Suprapubic skin (tissue), 4 donors: Measurements from ENCODE around the gene STOML2. TPM values are rescaled to one million over a fixed set of nuclear protein-coding genes. Genes with fewer than 3 reads are reported as not detected.

Experiments used
- DNase-seq, 2 donors: peaks; one replicate each; pipeline ENCODE4 v3.0.0-alpha.2; 2019; ENCODE audit warnings: low spot score in 2 of 2
- H3K27ac ChIP-seq: fragments of 200-600 bp; sonication (generic); one replicate; pipeline ENCODE4 v1.5.1; 2019
- H3K27me3 ChIP-seq: fragments of 200-600 bp; sonication (generic); one replicate; pipeline ENCODE4 v1.5.1; 2019
- H3K36me3 ChIP-seq: fragments of 200-600 bp; sonication (generic); one replicate; pipeline ENCODE4 v1.5.1; 2019
- H3K4me1 ChIP-seq: fragments of 200-600 bp; sonication (generic); one replicate; pipeline ENCODE4 v1.5.1; 2019
- H3K4me3 ChIP-seq: fragments of 200-600 bp; sonication (generic); one replicate; pipeline ENCODE4 v1.5.1; 2019; ENCODE audit warnings: mild to moderate bottlenecking
- H3K9me3 ChIP-seq: fragments of 200-600 bp; sonication (generic); one replicate; pipeline ENCODE4 v1.5.1; 2019
- POLR2A ChIP-seq, 2 donors: fragments of 450-650 bp; IDR thresholded peaks; one replicate each; pipeline ENCODE4 v1.6.1; 2017; ENCODE audit warnings: antibody characterized with exemption in 2 of 2, mild to moderate bottlenecking in 2 of 2, moderate library complexity in 2 of 2
- POLR2AphosphoS5 ChIP-seq, 3 donors: sonication (generic); formaldehyde crosslinking; IDR thresholded peaks; one replicate each; pipeline ENCODE4 v1.6.1; 2017; ENCODE audit warnings: antibody characterized with exemption in 3 of 3
- WGBS: methylation state at CpG from one replicate; pipeline ENCODE4 v1.1.5; 2018; 5-methylcytosine and 5-hydroxymethylcytosine counted together
- total RNA-seq, 4 donors: library from RNA; depleted of rRNA; stranded (reverse); fragments of >200 nt; gene quantifications; one replicate each; pipeline ENCODE4 v1.1.0, GENCODE V29; 2016
- TF ChIP-seq, protein P1 (sequence below), 2 donors: fragments of 200-600 bp in 1 of 2; fragments of 450-650 bp in 1 of 2; sonication (generic) in 1 of 2; IDR thresholded peaks; one replicate each; pipeline ENCODE4 v1.5.1; 2016 to 2019; ENCODE audit warnings: antibody characterized with exemption in 2 of 2, mild to moderate bottlenecking in 1 of 2, moderate library complexity in 1 of 2

STOML2 gene
- total RNA-seq, 4 donors from 2014 or later, result 48.8 to 99.2 (median 91.1) TPM

DNA sequence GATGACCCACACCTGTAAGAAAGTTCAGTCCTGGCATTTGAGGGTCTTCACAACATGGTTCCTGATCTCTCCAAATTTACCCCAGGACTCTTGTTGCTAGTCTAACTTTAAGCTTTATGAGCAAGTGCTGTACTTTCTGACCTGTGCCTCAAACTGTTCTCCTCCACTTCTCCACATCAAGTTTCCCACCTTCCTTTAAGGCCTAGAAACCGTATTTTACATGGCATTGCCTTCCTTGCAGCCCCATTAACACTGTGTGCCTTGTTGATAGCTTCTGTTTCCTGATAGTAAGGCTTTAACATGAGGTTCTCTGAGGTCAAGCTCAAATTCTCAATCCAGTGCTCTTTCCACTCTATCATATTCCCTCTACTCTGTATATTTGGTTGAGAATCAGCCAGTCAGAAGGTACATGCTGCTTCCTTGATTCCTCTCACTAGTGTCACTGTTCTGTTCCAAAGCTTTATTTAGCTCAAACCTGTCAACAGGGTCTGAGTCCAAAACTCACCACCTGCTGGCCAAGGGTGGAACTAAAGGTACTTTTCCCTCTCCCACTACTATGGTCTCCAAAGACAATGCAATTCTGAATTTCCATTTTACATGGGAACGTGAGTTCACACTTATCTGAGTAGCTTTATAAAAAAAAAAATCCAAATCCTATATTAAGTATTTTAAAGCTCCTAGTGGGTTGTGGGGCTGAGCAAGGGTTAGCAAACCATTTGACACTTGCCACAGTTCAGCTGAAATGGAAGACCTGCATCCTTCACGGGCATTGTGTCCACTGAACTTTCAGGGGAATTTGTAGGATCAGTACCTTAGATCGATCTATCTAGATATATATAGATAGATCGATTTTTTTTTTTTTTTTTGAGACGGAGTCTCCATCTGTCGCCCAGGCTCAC, 51.6 kb downstream of the STOML2 start:
- H3K27me3 ChIP-seq, result no peaks in the 10 kb centered on the region
- no peak overlapping the region for H3K27ac ChIP-seq
- no peak overlapping the region for H3K4me3 ChIP-seq
- H3K36me3 ChIP-seq, result peaks cover 56% of the 10 kb centered on the region
- no peak for DNase-seq
- H3K4me1 ChIP-seq, result no peaks in the 10 kb centered on the region
- TF ChIP-seq POLR2A (IDR thresholded peaks at IDR 0.05) (no peak), POLR2AphosphoS5 (IDR thresholded peaks at IDR 0.05) (no peak)
- TF ChIP-seq, protein P1, sequence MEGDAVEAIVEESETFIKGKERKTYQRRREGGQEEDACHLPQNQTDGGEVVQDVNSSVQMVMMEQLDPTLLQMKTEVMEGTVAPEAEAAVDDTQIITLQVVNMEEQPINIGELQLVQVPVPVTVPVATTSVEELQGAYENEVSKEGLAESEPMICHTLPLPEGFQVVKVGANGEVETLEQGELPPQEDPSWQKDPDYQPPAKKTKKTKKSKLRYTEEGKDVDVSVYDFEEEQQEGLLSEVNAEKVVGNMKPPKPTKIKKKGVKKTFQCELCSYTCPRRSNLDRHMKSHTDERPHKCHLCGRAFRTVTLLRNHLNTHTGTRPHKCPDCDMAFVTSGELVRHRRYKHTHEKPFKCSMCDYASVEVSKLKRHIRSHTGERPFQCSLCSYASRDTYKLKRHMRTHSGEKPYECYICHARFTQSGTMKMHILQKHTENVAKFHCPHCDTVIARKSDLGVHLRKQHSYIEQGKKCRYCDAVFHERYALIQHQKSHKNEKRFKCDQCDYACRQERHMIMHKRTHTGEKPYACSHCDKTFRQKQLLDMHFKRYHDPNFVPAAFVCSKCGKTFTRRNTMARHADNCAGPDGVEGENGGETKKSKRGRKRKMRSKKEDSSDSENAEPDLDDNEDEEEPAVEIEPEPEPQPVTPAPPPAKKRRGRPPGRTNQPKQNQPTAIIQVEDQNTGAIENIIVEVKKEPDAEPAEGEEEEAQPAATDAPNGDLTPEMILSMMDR (IDR thresholded peaks at IDR 0.05), result peak; percentile 31 to 58
- no peaks in the 10 kb centered on the region for H3K9me3 ChIP-seq
- WGBS, result 88% methylated on average over 7 of the region's 7 CpGs

Other genes with a start within 250 kb of the STOML2 start
- 1 to 10 TPM in 2 of 4 donors, under 1 TPM in 2; 0.26 to 4.2 (median 1.2) TPM for gene PHF24, start 144.8 kb downstream of the STOML2 start, total RNA-seq
- 1 to 10 TPM in 3 of 4 donors, under 1 TPM in 1; 0.98 to 4.7 (median 1.6) TPM for gene DNAJB5, start 113.4 kb downstream of the STOML2 start, total RNA-seq
- 100 to 1,000 TPM; 128 to 187 (median 159) TPM for gene VCP, start 30.5 kb downstream of the STOML2 start, total RNA-seq
- 10 to 100 TPM; 24.2 to 39.7 (median 28.3) TPM for gene FANCG, start 23.2 kb downstream of the STOML2 start, total RNA-seq
- gene PIGO, start 6.5 kb downstream of the STOML2 start, total RNA-seq, result 10 to 100 TPM; 14.5 to 26.3 (median 23.1) TPM
- 10 to 100 TPM; 16.0 to 21.9 (median 21.4) TPM for gene ATOSB, start 12.7 kb upstream of the STOML2 start, total RNA-seq
- gene UNC13B, start 58.9 kb upstream of the STOML2 start, total RNA-seq, result 10 to 100 TPM; 27.8 to 43.2 (median 30.6) TPM